ENCODE results near the gene PARP1.

DNA sequence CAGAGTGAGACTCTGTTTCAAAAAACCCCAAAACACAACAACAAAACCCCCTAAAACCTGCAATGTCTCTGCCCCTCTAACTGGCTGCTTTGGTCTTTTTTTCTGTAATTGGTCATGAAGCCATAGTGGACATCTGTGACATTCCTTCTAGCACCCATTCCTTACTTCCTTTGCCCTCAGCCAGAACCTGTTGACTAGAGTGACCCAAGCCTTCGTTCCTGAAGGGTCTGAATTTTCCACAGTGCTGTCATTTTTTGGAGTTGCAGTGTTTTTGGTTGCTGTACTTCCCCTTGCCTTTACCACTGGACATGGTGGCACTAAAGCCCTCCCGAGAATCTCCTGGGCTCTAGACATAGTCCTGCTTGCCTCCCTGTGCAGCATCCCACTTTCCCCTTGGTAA, 50.5 kb downstream of the PARP1 start:
- no peak for TF ChIP-seq CTCF (conservative IDR thresholded peaks at IDR 0.05; ENCODE audit: low read length)
- TF ChIP-seq EZH2phosphoT487 (IDR thresholded peaks at IDR 0.05; ENCODE audit: borderline replicate concordance, low read depth, low read length), result no peak
